ENCODE measurements around the gene DYNC1H1.

GRCh38 chr14:101950100-101950499, 14.3 kb upstream of the DYNC1H1 start:
- TF ChIP-seq FOXP4 (CRISPR knock-in tag; IDR thresholded peaks at IDR 0.05) (no peak), CTCF (IDR thresholded peaks at IDR 0.05) (no peak), ZNF532 (CRISPR knock-in tag; IDR thresholded peaks at IDR 0.05; ENCODE audit: borderline replicate concordance) (no peak), TEAD4 (CRISPR knock-in tag; IDR thresholded peaks at IDR 0.05) (no peak), RELA (CRISPR knock-in tag; IDR thresholded peaks at IDR 0.05; ENCODE audit: borderline replicate concordance) (no peak), NR1H2 (CRISPR knock-in tag; IDR thresholded peaks at IDR 0.05) (no peak)
